Measurements from ENCODE around the gene SLC28A3.

DNA sequence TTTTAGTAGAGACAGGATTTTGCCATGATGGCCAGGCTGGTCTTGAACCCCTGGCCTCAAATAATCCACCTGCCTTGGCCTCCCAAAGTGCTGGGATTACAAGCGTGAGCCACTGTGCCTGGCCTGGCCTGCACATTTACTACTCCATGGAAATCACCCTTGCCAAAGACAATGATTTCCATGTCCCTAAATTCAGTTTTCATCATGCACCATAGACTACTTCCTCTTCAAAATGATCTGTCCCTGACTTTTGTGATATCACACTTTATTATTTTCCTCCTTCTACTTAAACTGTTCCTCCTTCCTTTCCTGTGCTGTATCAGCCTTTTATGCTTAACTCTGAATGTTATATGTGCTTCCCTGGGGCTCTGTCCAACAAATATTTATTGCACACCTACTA is 20.3 kb downstream of the SLC28A3 start:
- no peak for TF ChIP-seq CTCF (conservative IDR thresholded peaks at IDR 0.05; ENCODE audit: low read depth, low read length)
- no peak for TF ChIP-seq EZH2 (IDR thresholded peaks at IDR 0.05; ENCODE audit: borderline replicate concordance, low read depth, low read length, poor library complexity, severe bottlenecking)
